ENCODE results near the gene CD247.

GRCh38 chr1:167439301-167439988 is 78.9 kb downstream of the CD247 start:
- TF ChIP-seq CTCF (IDR thresholded peaks at IDR 0.05) (peak; percentile 44), EZH2 (IDR thresholded peaks at IDR 0.05) (no peak), EZH2phosphoT487 (IDR thresholded peaks at IDR 0.05) (no peak)
